Spleen (tissue), 11 donors: ENCODE results near the gene MPV17L2. TPM values are rescaled to one million over a fixed set of nuclear protein-coding genes. Genes with fewer than 3 reads are reported as not detected.
A peak's percentile ranks its signal among the peaks of the same experiment; 100 is the strongest.

ENCODE experiments used
- DNase-seq: peaks from one replicate; pipeline ENCODE4 v3.0.0-alpha.2; 2020
- H3K27ac ChIP-seq, 8 donors: fragments of 200-600 bp; sonication (generic) in 7 of 8; 1 replicate in 4 of 8; 2 replicates in 4 of 8; pipeline versions ENCODE4 v1.5.0 to v1.8.0; 2016 to 2021; ENCODE audit warnings: inconsistent platforms in 4 of 8, mild to moderate bottlenecking in 4 of 8, moderate library complexity in 1 of 8
- H3K27me3 ChIP-seq, 7 donors: fragments of 200-600 bp; sonication (generic) in 6 of 7; replicated peaks in 1 of 7; 1 replicate in 4 of 7; 2 replicates in 3 of 7; pipeline versions ENCODE4 v1.5.0 to v1.8.0; 2016 to 2021; ENCODE audit warnings: inconsistent platforms in 3 of 7, mild to moderate bottlenecking in 1 of 7
- H3K36me3 ChIP-seq, 6 donors: fragments of 200-600 bp; sonication (generic) in 5 of 6; 1 replicate in 4 of 6; 2 replicates in 2 of 6; pipeline versions ENCODE4 v1.5.0 to v1.8.0; 2016 to 2021; ENCODE audit warnings: inconsistent platforms in 2 of 6
- H3K4me1 ChIP-seq, 6 donors: fragments of 200-600 bp; sonication (generic) in 5 of 6; 1 replicate in 3 of 6; 2 replicates in 3 of 6; pipeline versions ENCODE4 v1.5.0 to v1.8.0; 2016 to 2021; ENCODE audit warnings: inconsistent platforms in 3 of 6
- H3K4me3 ChIP-seq, 8 donors: fragments of 200-600 bp; sonication (generic) in 7 of 8; 1 replicate in 4 of 8; 2 replicates in 4 of 8; pipeline versions ENCODE4 v1.5.0 to v1.8.0; 2016 to 2021; ENCODE audit warnings: inconsistent platforms in 4 of 8, mild to moderate bottlenecking in 4 of 8, moderate library complexity in 2 of 8
- H3K9me3 ChIP-seq, 8 donors: fragments of 200-600 bp; sonication (generic) in 7 of 8; 1 replicate in 4 of 8; 2 replicates in 4 of 8; pipeline versions ENCODE4 v1.5.0 to v1.8.0; 2016 to 2021; ENCODE audit warnings: inconsistent platforms in 4 of 8
- CTCF ChIP-seq, 11 experiments: fragments of 200-600 bp in 7 of 11; fragments of 450-650 bp in 4 of 11; sonication (generic) in 4 of 11; IDR thresholded peaks in 8 of 11; conservative IDR thresholded peaks in 3 of 11; 1 replicate in 7 of 11; 2 replicates in 4 of 11; pipeline versions ENCODE4 v1.4.0 to v1.8.0; 2016 to 2021; ENCODE audit warnings: antibody characterized with exemption in 11 of 11, inconsistent platforms in 4 of 11, mild to moderate bottlenecking in 1 of 11
- POLR2A ChIP-seq, 3 donors: fragments of 450-650 bp; IDR thresholded peaks; one replicate each; pipeline ENCODE4 v1.5.1; 2017; ENCODE audit warnings: antibody characterized with exemption in 3 of 3, mild to moderate bottlenecking in 1 of 3
- POLR2AphosphoS5 ChIP-seq, 3 donors: sonication (generic); formaldehyde crosslinking; IDR thresholded peaks; one replicate each; pipeline ENCODE4 v1.5.1; 2017; ENCODE audit warnings: antibody characterized with exemption in 3 of 3
- WGBS, 5 donors: extraction: QIAGEN DNeasy Blood & Tissue Kit in 3 of 5; methylation state at CpG; one replicate each; pipeline versions ENCODE4 v1.1.5 to v1.1.7; 2013 to 2018; 5-methylcytosine and 5-hydroxymethylcytosine counted together
- intact Hi-C: fragments of 100-400 bp; cut with DNase I; formaldehyde crosslinking; loops from one replicate; pipeline ENCODE4 v1.15.0; 2023; ENCODE audit warnings: low total_unique reads
- polyA plus RNA-seq, 3 donors: library from polyadenylated mRNA; stranded (reverse); fragments of 200-250 nt; gene quantifications; one replicate each; pipeline ENCODE4 v1.2.1, GENCODE V29; 2013
- total RNA-seq, 7 donors: library from RNA; depleted of rRNA in 3 of 7; stranded (reverse); fragments of >200 nt in 3 of 7; fragmentation: NEBNext Ultra II Directional in 4 of 7; extraction: Animal tissue kit (Norgen Biotek cat#: 25700) in 4 of 7; gene quantifications; one replicate each; pipeline versions ENCODE4 v1.1.0 to v1.2.1, GENCODE V29; 2016 to 2021
- donor health status: healthy with polysubstance abuse.
- donor health status: DM: no; HTN: no; CAD: no; lungs with moderate emphysema.
- donor health status: DM: no; HTN: no; CAD: no.
- donor health status: Bipolar disorder and iron deficiency.
- donor health status: healthy.
- donor health status: DM: no; HTN: no; CAD: no.
- donor health status: DM: yes; HTN: yes; CAD: no.

MPV17L2 gene
- total and polyA plus RNA-seq, 10 donors: 7.8 to 15.4 (median 11.5) TPM

GRCh38 chr19:18233224-18233825 lies 40.3 kb downstream of the MPV17L2 start:
- no peak for DNase-seq

GRCh38 chr19:18234194-18234593 lies 41.2 kb downstream of the MPV17L2 start:
- Histone ChIP-seq H3K27me3 (peaks cover 4 to 94% (median 42%) of the 10 kb centered on the region in 7 donors), H3K4me1 (peaks cover 0 to 22% (median 10%) of the 10 kb centered on the region in 6 donors), H3K4me3 (no peak overlapping the region), H3K36me3 (no peaks in the 10 kb centered on the region), H3K27ac (no peak overlapping the region), H3K9me3 (peaks cover 0 to 12% (median 3%) of the 10 kb centered on the region in 8 donors)
- no peak for TF ChIP-seq POLR2A (IDR thresholded peaks at IDR 0.05)
- TF ChIP-seq POLR2AphosphoS5 (IDR thresholded peaks at IDR 0.05): no peak
- no peak for TF ChIP-seq CTCF (IDR thresholded peaks at IDR 0.05 in 8 of 11, conservative IDR thresholded peaks at IDR 0.05 in 3 of 11)
- WGBS, 5 donors: 30 to 45% (median 36%) methylated on average over 6 of the region's 6 CpGs
- DNase-seq: no peak
- intact Hi-C loops: no loop called here

More at GRCh38 chr19:18233224-18233825, 40.3 kb downstream of the MPV17L2 start:
- H3K9me3 ChIP-seq: peaks cover 0 to 12% (median 3%) of the 10 kb centered on the region in 8 donors
- H3K27ac ChIP-seq: no peak overlapping the region
- H3K4me1 ChIP-seq: peaks cover 0 to 22% (median 10%) of the 10 kb centered on the region in 6 donors
- peak overlapping the region in 1 of 8 donors; percentile 13 for H3K4me3 ChIP-seq
- intact Hi-C loops: no loop called here
- peaks cover 4 to 94% (median 43%) of the 10 kb centered on the region in 7 donors for H3K27me3 ChIP-seq
- H3K36me3 ChIP-seq: no peaks in the 10 kb centered on the region
- TF ChIP-seq POLR2A (IDR thresholded peaks at IDR 0.05): no peak
- peak in 1 of 3 donors; percentile 35 for TF ChIP-seq POLR2AphosphoS5 (IDR thresholded peaks at IDR 0.05)
- TF ChIP-seq CTCF (IDR thresholded peaks at IDR 0.05 in 8 of 11, conservative IDR thresholded peaks at IDR 0.05 in 3 of 11): no peak
- WGBS, 5 donors: 17 to 26% (median 21%) methylated on average over 36 to 37 of the region's 37 CpGs

GRCh38 chr19:18239303-18239702 lies 46.3 kb downstream of the MPV17L2 start:
- no peak for DNase-seq
- Histone ChIP-seq H3K4me1 (no peaks in the 10 kb centered on the region), H3K27me3 (peaks cover 0 to 53% (median 8%) of the 10 kb centered on the region in 7 donors), H3K9me3 (no peaks in the 10 kb centered on the region), H3K27ac (no peak overlapping the region), H3K4me3 (no peak overlapping the region), H3K36me3 (no peaks in the 10 kb centered on the region)
- 30 to 42% (median 35%) methylated on average over 12 of the region's 12 CpGs for WGBS, 5 donors
- intact Hi-C loops: no loop called here
- TF ChIP-seq POLR2AphosphoS5 (IDR thresholded peaks at IDR 0.05) (no peak), CTCF (IDR thresholded peaks at IDR 0.05 in 8 of 11, conservative IDR thresholded peaks at IDR 0.05 in 3 of 11) (no peak), POLR2A (IDR thresholded peaks at IDR 0.05) (no peak)

- 66 to 75% (median 71%) methylated on average over 7 of the region's 7 CpGs for WGBS, 5 donors
- no peak for DNase-seq
- Histone ChIP-seq H3K27me3 (peaks cover 0 to 14% (median 0%) of the 10 kb centered on the region in 7 donors), H3K4me3 (no peak overlapping the region), H3K27ac (no peak overlapping the region), H3K9me3 (no peaks in the 10 kb centered on the region), H3K4me1 (no peaks in the 10 kb centered on the region), H3K36me3 (no peaks in the 10 kb centered on the region)
- TF ChIP-seq CTCF (IDR thresholded peaks at IDR 0.05 in 8 of 11, conservative IDR thresholded peaks at IDR 0.05 in 3 of 11) (no peak), POLR2A (IDR thresholded peaks at IDR 0.05) (no peak), POLR2AphosphoS5 (IDR thresholded peaks at IDR 0.05) (no peak)
- intact Hi-C loops: no loop called here
These were observed 52.3 kb downstream of the MPV17L2 start for GRCh38 chr19:18245297-18245696.
